WERI-Rb-1 (cell line): ENCODE results near the gene RBM23.
"Not testable (repeated sequence)": the region's sequence is repeated elsewhere in the genome, so short reads cannot be mapped to it uniquely, and the experiment has no call there.

Source experiments
- DNase-seq: peaks from one replicate; pipeline ENCODE4 v3.0.0-alpha.2; 2020
- H3K27ac ChIP-seq: fragments of 250-450 bp; sonication (Bioruptor Pico); 2 replicates; pipeline ENCODE4 v1.5.1; 2020; ENCODE audit warnings: mild to moderate bottlenecking, moderate library complexity
- H3K27me3 ChIP-seq: fragments of 250-450 bp; sonication (Bioruptor Pico); 2 replicates; pipeline ENCODE4 v1.5.1; 2021; ENCODE audit warnings: mild to moderate bottlenecking, low read depth, moderate library complexity; ENCODE audit not compliant: insufficient read depth, severe bottlenecking
- H3K36me3 ChIP-seq: fragments of 250-450 bp; sonication (Bioruptor Pico); 2 replicates; pipeline ENCODE4 v1.5.1; 2020; ENCODE audit warnings: mild to moderate bottlenecking, moderate library complexity
- H3K4me3 ChIP-seq: 2 replicates; pipeline ENCODE4 v1.5.1; 2011; ENCODE audit warnings: low read depth, mild to moderate bottlenecking, control low read depth, low read length
- H3K9me3 ChIP-seq: fragments of 250-450 bp; sonication (Bioruptor Pico); 2 replicates; pipeline ENCODE4 v1.5.1; 2021; ENCODE audit warnings: mild to moderate bottlenecking, moderate library complexity; ENCODE audit not compliant: severe bottlenecking
- TF ChIP-seq, protein P1 (sequence below): IDR thresholded peaks from 2 replicates; pipeline ENCODE4 v1.5.1; 2011; ENCODE audit warnings: low read depth, mild to moderate bottlenecking, control low read depth, inconsistent platforms, low read length

Gene RBM23

GRCh38 chr14:22923746-22924145 lies 4.8 kb upstream of the RBM23 start:
- Histone ChIP-seq H3K4me3 (no peak overlapping the region), H3K27ac (no peak overlapping the region), H3K9me3 (no peaks in the 10 kb centered on the region), H3K36me3 (peaks cover 65% of the 10 kb centered on the region), H3K27me3 (no peaks in the 10 kb centered on the region)
- DNase-seq = no peak
- TF ChIP-seq, protein P1, sequence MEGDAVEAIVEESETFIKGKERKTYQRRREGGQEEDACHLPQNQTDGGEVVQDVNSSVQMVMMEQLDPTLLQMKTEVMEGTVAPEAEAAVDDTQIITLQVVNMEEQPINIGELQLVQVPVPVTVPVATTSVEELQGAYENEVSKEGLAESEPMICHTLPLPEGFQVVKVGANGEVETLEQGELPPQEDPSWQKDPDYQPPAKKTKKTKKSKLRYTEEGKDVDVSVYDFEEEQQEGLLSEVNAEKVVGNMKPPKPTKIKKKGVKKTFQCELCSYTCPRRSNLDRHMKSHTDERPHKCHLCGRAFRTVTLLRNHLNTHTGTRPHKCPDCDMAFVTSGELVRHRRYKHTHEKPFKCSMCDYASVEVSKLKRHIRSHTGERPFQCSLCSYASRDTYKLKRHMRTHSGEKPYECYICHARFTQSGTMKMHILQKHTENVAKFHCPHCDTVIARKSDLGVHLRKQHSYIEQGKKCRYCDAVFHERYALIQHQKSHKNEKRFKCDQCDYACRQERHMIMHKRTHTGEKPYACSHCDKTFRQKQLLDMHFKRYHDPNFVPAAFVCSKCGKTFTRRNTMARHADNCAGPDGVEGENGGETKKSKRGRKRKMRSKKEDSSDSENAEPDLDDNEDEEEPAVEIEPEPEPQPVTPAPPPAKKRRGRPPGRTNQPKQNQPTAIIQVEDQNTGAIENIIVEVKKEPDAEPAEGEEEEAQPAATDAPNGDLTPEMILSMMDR = no peak

DNA sequence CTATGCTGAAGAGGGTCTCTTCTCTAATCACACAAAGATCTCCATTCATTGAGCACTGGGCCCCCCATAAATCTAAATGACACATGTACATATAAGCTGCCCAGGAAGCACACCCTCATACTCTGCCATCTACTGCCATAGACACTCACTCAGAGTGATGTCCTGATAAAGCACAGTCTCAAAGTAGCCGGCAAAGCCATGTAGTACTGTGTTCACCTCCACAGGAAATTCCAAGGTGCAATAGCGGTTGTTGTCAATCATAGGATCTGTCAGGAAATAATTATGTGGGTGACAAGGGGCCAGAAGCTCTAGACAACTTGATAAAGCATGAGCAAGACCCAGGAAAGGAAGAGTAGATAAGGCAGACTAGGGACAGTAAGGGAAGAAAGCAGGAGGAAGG lies 3.3 kb upstream of the RBM23 start:
- no peak for DNase-seq
- no peaks in the 10 kb centered on the region for H3K27me3 ChIP-seq
- TF ChIP-seq, protein P1 = no peak
- H3K36me3 ChIP-seq = peaks cover 64% of the 10 kb centered on the region
- no peak overlapping the region for H3K27ac ChIP-seq
- no peak overlapping the region for H3K4me3 ChIP-seq
- no peaks in the 10 kb centered on the region for H3K9me3 ChIP-seq

DNA sequence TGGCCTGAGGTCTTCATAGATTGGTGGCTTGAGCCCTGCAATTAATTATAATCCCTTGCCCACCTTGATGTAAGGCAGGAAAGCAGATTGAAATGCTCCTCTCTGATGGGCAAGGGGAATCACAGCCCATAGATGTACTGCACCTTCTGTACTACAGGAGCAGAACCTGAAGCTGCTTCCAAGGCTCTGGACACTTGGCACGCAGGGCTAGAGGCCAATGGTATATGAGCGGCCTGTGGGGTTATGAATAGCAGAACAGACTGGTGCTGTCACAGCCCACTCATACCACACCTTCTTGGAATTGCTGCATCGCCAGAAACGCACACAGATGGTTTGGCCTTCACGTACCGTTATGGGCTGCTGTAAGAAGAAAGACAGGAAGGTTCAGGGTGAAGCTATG lies 1.7 kb upstream of the RBM23 start:
- Histone ChIP-seq H3K27me3 (no peaks in the 10 kb centered on the region), H3K4me3 (no peak overlapping the region), H3K36me3 (peaks cover 62% of the 10 kb centered on the region), H3K27ac (no peak overlapping the region), H3K9me3 (no peaks in the 10 kb centered on the region)
- DNase-seq = no peak
- TF ChIP-seq, protein P1 = no peak

GRCh38 chr14:22919601-22919921 lies 612 bp upstream of the RBM23 start:
- Histone ChIP-seq H3K27me3 (no peaks in the 10 kb centered on the region), H3K36me3 (peaks cover 59% of the 10 kb centered on the region), H3K4me3 (peak overlapping the region; percentile 40), H3K27ac (peak overlapping the region; percentile 60), H3K9me3 (no peaks in the 10 kb centered on the region)
- TF ChIP-seq, protein P1 = no peak
- no peak for DNase-seq

DNA sequence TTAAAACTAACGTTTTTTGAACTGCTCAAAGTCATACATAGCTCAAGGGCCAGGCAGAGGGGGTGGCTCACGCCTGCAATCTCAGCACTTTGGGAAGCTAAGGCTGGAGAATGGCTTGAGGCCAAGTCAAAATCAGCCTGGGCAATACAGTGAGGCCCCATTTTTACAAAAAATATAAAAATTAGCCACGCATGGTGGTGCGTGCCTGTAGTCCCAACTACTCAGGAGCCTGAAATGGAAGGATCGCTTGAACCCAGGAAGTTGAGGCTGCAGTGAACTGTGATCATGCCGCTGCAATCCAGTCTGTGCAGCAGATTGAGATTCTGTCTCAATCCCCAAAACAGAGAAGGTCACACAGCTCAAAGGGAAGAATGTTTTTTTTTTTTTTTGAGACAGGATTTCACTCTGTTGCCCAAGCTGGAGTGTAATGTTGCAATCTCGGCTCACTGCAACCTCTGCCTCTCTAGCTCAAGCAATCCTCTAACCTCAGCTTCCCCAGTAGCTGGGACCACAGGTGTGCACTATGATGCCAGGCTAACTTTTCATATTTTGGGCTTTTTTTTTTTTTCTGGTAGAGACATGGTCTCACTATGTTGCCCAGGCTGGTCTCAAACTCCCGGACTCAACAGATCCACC lies 2.9 kb downstream of the RBM23 start:
- Histone ChIP-seq H3K27ac (no peak overlapping the region), H3K27me3 (no peaks in the 10 kb centered on the region), H3K4me3 (no peak overlapping the region), H3K9me3 (no peaks in the 10 kb centered on the region), H3K36me3 (peaks cover 46% of the 10 kb centered on the region)
- DNase-seq = no peak
- TF ChIP-seq, protein P1 = no peak

DNA sequence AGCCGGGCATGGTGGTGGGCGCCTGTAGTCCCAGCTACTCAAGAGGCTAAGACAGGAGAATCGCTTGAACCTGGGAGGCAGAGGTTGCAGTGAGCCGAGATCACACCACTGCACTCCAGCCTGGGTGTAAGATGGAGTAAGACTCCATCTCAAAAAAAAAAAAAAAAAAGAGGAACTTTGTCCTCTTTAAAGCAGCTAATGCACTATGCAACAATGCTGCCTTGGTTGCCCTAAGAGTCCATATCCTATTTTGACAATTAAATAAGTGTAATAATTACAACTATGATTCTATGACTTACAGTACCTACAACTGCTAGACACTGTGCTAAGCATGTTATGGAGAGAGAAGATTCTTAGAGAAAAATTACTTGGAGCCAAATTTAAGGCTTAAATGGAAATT lies 4.1 kb downstream of the RBM23 start:
- H3K4me3 ChIP-seq, H3K9me3 ChIP-seq, DNase-seq, H3K27me3 ChIP-seq, H3K27ac ChIP-seq: not testable (repeated sequence)
- H3K36me3 ChIP-seq = peaks cover 43% of the 10 kb centered on the region
